BLaER1 (cell line): Measurements from ENCODE around the gene ANKRD13D.

Experiments
- H3K27ac ChIP-seq: shearing (Covaris generic); formaldehyde crosslinking; 2 replicates; pipeline ENCODE4 v1.8.1; 2022
- H3K27me3 ChIP-seq: shearing (Covaris generic); formaldehyde crosslinking; 2 replicates; pipeline ENCODE4 v1.8.1; 2022
- H3K36me3 ChIP-seq: shearing (Covaris generic); formaldehyde crosslinking; 2 replicates; pipeline ENCODE4 v1.8.1; 2022
- H3K4me1 ChIP-seq: shearing (Covaris generic); formaldehyde crosslinking; 2 replicates; pipeline ENCODE4 v1.8.1; 2022
- H3K4me2 ChIP-seq: shearing (Covaris generic); formaldehyde crosslinking; 2 replicates; pipeline ENCODE4 v1.8.1; 2022
- H3K4me3 ChIP-seq: shearing (Covaris generic); formaldehyde crosslinking; 2 replicates; pipeline ENCODE4 v1.8.1; 2022
- H3K9ac ChIP-seq: shearing (Covaris generic); formaldehyde crosslinking; 2 replicates; pipeline ENCODE4 v1.8.1; 2022
- H3K9me3 ChIP-seq: shearing (Covaris generic); formaldehyde crosslinking; 2 replicates; pipeline ENCODE4 v1.8.1; 2022
- H4K20me1 ChIP-seq: shearing (Covaris generic); formaldehyde crosslinking; 2 replicates; pipeline ENCODE4 v1.8.1; 2022
- Cebpa-rat ChIP-seq: shearing (Covaris generic); IDR thresholded peaks from 2 replicates; pipeline ENCODE4 v1.8.1; 2022

Gene ANKRD13D

GRCh38 chr11:67278939-67279588, 10.0 kb upstream of the ANKRD13D start:
- peaks cover 97% of the 10 kb centered on the region for H3K4me1 ChIP-seq
- H3K4me2 ChIP-seq: peak overlapping the region; percentile 99
- H3K9ac ChIP-seq: peak overlapping the region; percentile 100

GRCh38 chr11:67279589-67280340, 9.3 kb upstream of the ANKRD13D start:
- Histone ChIP-seq H4K20me1 (no peaks in the 10 kb centered on the region), H3K4me2 (peak overlapping the region; percentile 99), H3K27ac (peak overlapping the region; percentile 100), H3K36me3 (peaks cover 87% of the 10 kb centered on the region), H3K9me3 (no peaks in the 10 kb centered on the region), H3K9ac (peak overlapping the region; percentile 100), H3K27me3 (no peaks in the 10 kb centered on the region), H3K4me1 (peaks cover 97% of the 10 kb centered on the region), H3K4me3 (peak overlapping the region; percentile 66)
- no peak for TF ChIP-seq Cebpa-rat

More at GRCh38 chr11:67278939-67279588, 10.0 kb upstream of the ANKRD13D start:
- TF ChIP-seq Cebpa-rat: no peak
- Histone ChIP-seq H4K20me1 (no peaks in the 10 kb centered on the region), H3K27ac (peak overlapping the region; percentile 100), H3K27me3 (no peaks in the 10 kb centered on the region), H3K9me3 (no peaks in the 10 kb centered on the region), H3K4me3 (peak overlapping the region; percentile 66), H3K36me3 (peaks cover 87% of the 10 kb centered on the region)

- Histone ChIP-seq H3K4me1 (peaks cover 97% of the 10 kb centered on the region), H3K4me2 (peak overlapping the region; percentile 99), H3K9me3 (no peaks in the 10 kb centered on the region), H3K27ac (peak overlapping the region; percentile 100), H4K20me1 (no peaks in the 10 kb centered on the region), H3K36me3 (peaks cover 87% of the 10 kb centered on the region), H3K4me3 (peak overlapping the region; percentile 66), H3K27me3 (no peaks in the 10 kb centered on the region), H3K9ac (peak overlapping the region; percentile 100)
- TF ChIP-seq Cebpa-rat: no peak
These were observed 8.7 kb upstream of the ANKRD13D start for GRCh38 chr11:67280341-67280787.

GRCh38 chr11:67280788-67281551, 8.1 kb upstream of the ANKRD13D start:
- H3K36me3 ChIP-seq: peaks cover 87% of the 10 kb centered on the region
- no peaks in the 10 kb centered on the region for H3K9me3 ChIP-seq
- H3K27ac ChIP-seq: peak overlapping the region; percentile 100
- peak overlapping the region; percentile 100 for H3K9ac ChIP-seq
- no peak for TF ChIP-seq Cebpa-rat
- no peaks in the 10 kb centered on the region for H3K27me3 ChIP-seq
- H3K4me1 ChIP-seq: peaks cover 97% of the 10 kb centered on the region
- peak overlapping the region; percentile 66; the same call in 1 of the 2 replicates for H3K4me3 ChIP-seq
- peak overlapping the region; percentile 99 for H3K4me2 ChIP-seq
- no peaks in the 10 kb centered on the region for H4K20me1 ChIP-seq

- peak overlapping the region; percentile 99 for H3K4me2 ChIP-seq
- no peaks in the 10 kb centered on the region for H3K27me3 ChIP-seq
- peaks cover 97% of the 10 kb centered on the region for H3K4me1 ChIP-seq
- H3K27ac ChIP-seq: peak overlapping the region; percentile 100
- peak overlapping the region; percentile 100 for H3K9ac ChIP-seq
- H3K9me3 ChIP-seq: no peaks in the 10 kb centered on the region
- TF ChIP-seq Cebpa-rat: no peak
- peaks cover 90% of the 10 kb centered on the region for H3K36me3 ChIP-seq
- H4K20me1 ChIP-seq: no peaks in the 10 kb centered on the region
- H3K4me3 ChIP-seq: peak overlapping the region; percentile 25; the same call in 1 of the 2 replicates
These were observed 7.5 kb upstream of the ANKRD13D start for GRCh38 chr11:67281552-67282150.

- no peaks in the 10 kb centered on the region for H3K9me3 ChIP-seq
- TF ChIP-seq Cebpa-rat: no peak
- no peaks in the 10 kb centered on the region for H3K27me3 ChIP-seq
- peak overlapping the region; percentile 100 for H3K27ac ChIP-seq
- H3K9ac ChIP-seq: peak overlapping the region; percentile 100
- peaks cover 97% of the 10 kb centered on the region for H3K36me3 ChIP-seq
- peak overlapping the region; percentile 31; the same call in 1 of the 2 replicates for H3K4me3 ChIP-seq
- H3K4me2 ChIP-seq: peak overlapping the region; percentile 99
- H3K4me1 ChIP-seq: peaks cover 97% of the 10 kb centered on the region
- no peaks in the 10 kb centered on the region for H4K20me1 ChIP-seq
These were observed 6.8 kb upstream of the ANKRD13D start for GRCh38 chr11:67282155-67282875.

- Histone ChIP-seq H3K9ac (peak overlapping the region; percentile 100), H3K4me1 (peaks cover 100% of the 10 kb centered on the region), H3K4me2 (peak overlapping the region; percentile 99), H4K20me1 (no peaks in the 10 kb centered on the region), H3K27ac (peak overlapping the region; percentile 100), H3K9me3 (no peaks in the 10 kb centered on the region), H3K36me3 (peaks cover 96% of the 10 kb centered on the region), H3K27me3 (no peaks in the 10 kb centered on the region), H3K4me3 (peak overlapping the region; percentile 31; the same call in 1 of the 2 replicates)
- TF ChIP-seq Cebpa-rat: no peak
These were observed 6.2 kb upstream of the ANKRD13D start for GRCh38 chr11:67282876-67283371.

GRCh38 chr11:67283481-67283963, 5.6 kb upstream of the ANKRD13D start:
- peak overlapping the region; percentile 99 for H3K4me2 ChIP-seq
- peak overlapping the region; percentile 100 for H3K9ac ChIP-seq
- no peaks in the 10 kb centered on the region for H4K20me1 ChIP-seq
- peaks cover 90% of the 10 kb centered on the region for H3K36me3 ChIP-seq
- H3K27me3 ChIP-seq: no peaks in the 10 kb centered on the region
- H3K4me3 ChIP-seq: peak overlapping the region; percentile 31; the same call in 1 of the 2 replicates
- peak overlapping the region; percentile 100 for H3K27ac ChIP-seq
- H3K9me3 ChIP-seq: no peaks in the 10 kb centered on the region
- no peak for TF ChIP-seq Cebpa-rat
- peaks cover 97% of the 10 kb centered on the region for H3K4me1 ChIP-seq
